ENCODE results near the gene H3-3A.

The H3-3A gene

DNA sequence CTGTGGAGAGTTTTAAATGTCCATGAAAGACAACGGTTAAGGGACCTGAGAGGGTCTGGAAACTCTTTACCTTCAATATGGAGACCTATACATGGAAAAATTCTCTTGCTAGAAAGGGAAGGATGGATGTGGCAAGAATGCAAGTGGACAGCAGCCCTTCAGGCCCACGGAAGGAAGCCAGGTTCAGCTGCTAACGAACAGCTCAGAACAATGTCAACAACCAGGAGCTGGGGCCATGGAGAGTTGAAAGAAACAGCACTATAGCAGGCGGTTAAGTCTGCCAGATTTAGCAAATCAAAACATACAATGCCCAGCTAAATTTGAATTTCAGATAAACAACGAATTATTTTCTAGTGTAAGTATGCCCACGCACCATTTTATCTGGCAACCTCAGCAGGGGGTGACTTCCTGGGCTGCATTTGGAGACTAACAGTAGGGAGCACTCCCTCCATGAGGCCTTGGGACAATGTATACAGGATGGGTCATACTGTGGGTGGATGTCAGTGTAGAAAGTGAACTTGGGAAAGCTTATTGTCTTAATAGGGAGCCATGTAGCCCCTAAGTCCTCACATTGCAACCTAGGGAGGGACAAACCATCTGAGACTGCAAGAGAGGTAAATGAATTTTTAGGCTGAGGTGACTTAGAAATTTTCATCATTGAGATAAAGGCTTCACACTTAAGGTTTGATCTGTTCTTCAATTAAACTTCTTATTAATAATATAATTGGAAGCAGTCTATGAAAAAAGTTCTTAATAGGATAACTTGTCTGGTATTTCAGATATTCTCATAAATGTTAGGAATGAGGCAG, 7.8 kb upstream of the H3-3A start:
- no peak for FAIRE-seq

DNA sequence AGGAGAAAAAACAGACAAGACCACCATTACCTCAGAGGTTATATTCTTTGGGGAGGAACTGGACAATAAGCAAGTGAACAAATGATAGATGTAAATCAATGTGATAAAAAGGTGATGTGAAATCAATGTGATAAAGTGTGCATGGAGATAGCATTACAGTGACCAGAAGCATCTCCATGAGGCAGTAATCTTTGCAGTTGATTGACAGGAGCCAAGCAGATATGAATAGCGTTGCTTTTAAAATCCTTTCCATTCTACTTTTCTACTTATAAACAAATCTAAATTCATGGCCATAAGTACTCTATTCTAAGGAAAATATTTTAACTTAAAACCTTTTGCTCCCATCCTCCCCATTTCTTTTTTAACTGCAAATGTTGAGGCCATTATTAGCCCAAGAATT, 2.8 kb upstream of the H3-3A start:
- no peak for FAIRE-seq

DNA sequence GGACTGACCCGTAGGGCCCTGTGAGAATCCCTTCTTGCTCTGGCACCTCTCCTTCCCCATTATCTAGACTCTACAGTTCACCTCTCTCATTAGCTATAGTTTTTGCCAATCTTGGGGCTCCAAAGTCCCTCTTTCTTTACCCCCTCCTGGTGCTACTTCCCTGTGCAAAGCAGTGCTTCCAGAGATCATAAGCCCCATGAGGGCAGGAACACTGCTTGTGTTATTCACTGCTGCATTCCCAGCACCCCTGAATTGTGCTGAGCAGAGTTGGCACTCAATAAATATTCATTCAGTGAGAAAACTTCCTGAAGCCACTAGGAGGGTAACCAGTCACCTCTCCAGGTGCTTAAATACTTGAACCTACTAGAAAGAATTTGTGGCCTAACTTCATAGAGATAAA, 2.1 kb upstream of the H3-3A start:
- FAIRE-seq: no peak

DNA sequence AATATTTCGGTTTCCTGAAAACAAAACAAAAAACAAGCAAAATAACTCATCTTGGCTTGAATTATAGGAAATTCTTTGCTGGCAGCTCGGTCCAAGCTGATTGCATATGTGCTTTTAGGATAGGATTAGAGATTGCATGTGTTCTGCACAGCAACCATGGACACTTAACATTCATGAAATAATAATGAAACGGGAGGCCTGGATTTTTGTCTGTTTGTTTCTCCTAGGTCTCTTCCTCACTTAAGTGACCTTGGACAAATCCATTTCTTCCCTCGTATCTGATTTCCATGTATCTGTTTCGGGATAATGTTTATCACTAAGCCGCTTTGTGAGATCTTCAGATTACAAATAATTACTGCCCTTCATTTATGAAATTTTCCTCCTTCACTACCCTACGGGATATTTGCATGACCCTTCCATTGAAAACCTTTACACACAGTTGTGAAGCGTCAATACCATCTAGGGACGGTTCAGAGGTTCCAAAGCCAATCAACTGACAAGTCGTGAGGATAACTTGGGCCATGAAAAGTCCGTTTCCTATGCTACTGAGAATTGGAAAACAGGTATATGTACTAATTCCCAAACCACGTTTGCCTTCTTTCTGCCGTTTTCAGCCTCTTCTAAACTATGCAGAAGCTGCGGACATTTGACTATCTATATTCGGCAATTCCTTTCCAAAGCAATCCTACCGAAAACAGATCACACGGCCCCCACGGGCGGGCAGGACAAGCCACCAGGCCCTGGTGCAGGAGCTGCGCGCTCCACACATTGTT, 1.3 kb upstream of the H3-3A start:
- FAIRE-seq: no peak

DNA sequence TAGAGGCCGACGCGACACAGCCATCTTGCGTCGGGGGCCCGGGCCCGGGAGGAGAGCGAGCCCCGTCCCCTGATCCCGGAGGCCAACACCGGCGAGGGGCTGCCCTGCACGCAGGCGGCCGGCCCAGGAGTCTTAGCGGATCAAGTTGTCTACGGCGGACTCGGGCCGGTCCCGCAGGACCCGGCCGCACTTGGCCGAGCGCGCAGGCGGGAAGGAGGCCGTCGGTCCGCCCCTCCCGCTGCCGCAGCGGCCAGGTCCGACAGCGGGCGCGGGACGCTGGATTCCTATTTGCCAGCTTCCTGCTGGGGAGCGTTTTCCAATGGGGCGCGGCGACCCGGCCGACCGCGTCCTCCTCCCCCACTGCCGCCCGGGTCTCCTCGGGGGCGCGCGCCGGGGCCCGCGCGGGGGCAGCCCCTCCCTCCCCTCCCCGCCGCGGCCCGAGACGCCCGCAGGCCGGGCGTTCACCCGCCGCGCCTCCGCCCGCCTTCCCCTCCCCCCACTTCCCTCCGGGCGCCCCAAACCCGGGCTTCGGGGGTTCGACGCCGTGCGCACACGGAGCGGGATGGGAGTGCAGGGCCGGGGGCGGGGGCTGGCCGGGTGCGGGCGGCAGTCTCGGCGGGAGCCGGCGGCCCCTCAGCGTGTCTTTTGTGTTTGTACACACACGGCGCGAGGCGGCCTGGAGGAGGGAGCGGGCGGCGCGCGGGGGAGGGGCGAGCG, 517 bp upstream of the H3-3A start:
- no peak for FAIRE-seq

DNA sequence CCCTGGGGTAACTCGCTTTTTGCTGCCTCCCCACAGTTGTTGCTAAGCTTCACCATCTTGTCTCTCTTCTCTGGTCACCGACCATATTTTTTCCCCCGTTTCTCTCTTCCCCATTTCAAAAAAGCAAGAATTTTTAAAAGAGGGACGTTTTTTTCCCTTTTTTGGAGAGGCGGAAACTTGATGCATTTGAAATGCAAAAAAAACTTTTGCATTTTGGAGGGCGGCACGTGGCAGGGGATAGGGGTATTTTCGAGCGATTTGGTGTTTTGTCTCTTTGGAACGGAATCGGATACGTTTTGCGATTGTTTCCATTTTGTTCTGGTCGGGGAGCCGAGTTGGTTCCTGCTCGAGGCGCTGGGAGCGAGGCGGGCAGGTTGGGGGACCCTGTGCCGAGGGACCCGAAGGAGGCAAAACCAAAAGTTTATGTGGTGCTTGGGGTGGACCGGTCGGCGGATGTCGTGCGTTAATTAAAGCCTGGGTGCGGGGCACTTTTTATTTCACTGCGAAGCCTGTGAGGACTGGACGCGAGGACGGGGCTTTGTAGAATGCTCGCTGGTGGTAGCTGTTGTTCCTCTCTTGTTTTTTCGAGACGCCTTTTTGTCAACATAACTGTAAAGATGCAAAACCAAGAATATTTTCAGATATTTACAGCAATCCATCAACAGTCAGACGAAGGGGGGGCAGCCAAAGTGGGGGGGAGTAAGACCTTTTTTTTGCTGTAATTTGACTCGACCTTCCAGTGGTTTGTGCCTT, 884 bp downstream of the H3-3A start:
- no peak for FAIRE-seq

DNA sequence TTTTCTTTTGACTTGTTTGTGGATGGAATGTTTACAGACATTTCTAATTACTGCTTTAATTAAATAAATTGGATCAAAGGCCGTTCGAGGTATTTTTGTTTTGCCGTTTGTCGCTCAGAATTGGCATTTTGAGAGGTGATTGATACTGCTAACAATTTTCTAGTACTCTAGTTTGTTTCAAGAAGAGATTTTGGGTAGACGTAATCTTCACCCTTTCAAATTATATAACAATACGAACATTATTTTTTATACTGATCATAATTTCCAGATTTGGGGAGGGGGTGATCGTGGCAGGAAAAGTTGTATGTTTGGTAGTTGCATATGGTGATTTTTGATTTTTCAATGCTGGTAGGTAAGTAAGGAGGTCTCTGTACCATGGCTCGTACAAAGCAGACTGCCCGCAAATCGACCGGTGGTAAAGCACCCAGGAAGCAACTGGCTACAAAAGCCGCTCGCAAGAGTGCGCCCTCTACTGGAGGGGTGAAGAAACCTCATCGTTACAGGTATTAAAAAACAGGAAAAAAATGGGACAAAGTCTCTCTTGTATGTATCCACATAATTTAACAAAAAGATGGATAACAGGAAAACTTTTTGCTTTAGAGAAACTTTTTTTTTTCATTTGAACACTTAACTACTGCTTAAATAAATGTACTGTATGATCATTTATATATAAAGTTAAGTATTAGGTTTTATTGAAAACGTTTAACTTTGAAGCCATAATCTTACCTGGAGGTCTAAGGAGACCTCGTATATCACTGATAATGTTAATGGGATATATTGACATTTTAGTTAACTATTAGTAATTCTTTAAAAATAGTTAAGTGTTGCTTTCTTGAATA, 1.7 kb downstream of the H3-3A start:
- FAIRE-seq: peak; percentile 26

DNA sequence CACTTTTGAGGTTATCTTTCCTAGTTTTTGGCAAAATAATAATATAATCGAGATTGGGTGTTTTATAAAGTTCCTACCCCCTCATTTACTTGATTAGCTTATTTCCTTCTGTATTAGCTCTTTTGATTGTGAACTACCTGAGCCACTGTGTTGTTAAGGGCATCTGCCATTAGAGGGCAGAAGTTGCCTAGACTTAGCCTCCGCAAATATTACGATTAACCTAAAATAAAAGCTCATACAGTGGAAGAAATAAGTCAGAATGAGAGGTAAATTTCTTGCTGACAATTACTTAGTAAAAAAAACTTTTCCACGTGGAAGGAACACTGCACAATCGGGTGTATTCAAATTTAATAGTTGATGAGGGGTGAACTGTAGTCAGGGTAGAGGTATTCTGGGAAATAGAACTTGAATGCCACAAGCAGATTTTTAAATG, 2.3 kb downstream of the H3-3A start:
- peak; percentile 77 for FAIRE-seq

DNA sequence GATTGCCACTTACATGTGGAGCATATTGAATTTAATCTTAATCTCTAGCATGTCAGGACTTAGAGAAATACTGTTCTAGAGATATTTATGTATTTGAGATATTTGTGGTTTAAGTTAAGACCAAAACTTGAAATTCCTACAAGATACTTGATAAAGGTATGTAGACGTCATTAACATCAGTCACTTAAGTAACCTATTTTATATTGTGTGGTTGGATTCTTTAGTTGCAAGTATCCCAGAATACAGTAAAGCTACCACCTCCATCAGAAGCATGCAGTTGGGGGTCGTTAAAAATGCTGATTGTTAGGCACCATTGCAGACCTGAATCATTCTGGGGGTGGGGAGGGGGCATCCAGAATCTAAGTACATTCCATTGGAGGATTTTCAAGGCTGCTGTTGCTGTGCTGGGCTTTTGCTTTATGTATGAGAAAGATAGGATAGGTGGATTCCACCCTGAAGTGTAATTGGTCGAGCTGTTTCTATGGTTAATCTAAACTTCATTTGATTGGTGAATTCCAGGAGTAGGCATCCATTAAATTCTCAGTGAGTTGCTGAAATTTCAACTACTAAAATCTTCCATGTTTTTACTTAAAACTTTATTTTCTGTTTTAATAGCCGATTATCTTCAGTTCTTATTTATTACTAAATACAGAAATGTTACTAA, 4.0 kb downstream of the H3-3A start:
- FAIRE-seq: no peak

DNA sequence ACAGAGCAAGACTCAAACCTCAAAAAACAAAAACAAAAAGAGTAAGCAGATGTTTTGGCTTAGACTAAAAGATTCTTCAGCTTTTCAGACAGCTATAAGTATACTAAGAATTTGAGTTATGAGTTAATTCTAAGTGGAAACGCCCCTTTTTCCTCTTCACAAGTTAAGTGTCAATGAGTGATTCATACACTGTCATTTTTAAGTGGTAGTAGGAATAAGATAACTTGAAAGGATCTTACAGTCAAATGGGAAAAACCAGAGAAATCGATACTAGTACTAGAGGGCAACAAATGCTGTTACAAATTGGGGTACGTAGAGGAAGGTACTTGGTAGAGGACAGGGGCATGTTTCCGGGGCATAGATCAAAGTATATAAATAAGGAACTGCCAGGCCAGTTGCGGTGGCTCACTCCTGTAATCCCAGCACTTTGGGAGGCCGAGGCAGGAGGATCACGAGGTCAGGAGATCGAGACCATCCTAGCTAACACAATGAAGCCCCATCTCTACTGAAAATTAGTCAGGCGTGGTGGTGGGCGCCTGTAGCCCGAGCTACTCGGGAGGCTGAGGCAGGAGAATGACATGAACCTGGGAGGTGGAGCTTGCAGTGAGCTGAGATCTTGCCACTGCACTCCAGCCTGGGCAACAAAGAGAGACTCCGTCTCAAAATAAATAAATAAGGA, 7.4 kb downstream of the H3-3A start:
- no peak for FAIRE-seq

DNA sequence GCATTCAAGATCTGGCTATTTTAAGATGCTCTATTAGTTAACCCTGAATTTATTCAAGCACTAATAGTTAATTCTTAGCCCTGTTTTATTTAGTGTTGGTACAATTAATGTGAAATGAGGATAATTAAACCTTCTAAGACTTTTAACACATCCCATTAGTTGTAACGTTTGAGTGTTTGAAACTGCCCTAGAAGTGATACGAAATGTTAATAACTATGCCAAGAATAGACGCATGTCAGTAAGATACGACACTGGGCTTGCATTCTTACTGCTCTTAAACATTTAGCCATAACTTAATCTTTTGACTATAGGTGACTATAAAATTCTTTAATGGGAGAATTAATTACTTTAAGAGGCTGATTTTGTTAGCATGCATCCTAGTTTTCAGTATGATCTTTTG, 9.8 kb downstream of the H3-3A start:
- FAIRE-seq: no peak

DNA sequence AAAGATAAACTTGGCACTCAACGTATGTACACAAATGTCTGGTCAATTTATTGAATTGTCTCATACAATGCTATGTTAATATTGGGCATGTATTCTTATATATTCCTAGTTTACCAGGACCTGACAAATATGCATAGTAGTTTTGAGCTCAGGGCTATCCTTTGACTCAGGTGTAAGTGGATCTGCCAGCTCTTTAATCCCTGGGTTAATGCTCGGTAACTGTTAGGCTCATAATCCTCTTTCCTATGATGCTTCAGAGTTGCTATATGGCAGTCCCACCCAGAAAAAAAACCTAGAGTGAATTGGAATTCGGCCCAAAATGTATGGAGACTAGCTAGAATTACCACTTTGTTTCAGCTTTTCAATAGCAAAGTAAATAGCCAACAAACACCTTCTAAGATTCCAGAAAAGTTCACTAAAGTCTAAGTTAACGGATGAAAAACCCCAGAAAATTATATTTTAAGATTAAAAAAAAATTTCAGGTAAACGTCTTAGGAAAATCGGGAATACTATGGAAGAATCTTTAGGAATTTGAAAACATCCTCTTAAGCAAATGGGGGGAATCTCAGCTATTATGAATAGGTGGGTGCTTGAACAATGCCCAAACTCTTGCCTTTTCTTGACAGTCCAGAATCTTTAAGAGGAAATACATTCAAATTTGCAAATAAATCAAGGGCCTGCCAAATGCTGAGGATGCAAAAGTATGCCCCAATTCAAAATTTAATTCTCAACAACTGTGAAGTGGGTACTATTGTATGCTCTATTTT, 10.9 kb downstream of the H3-3A start:
- no peak for FAIRE-seq

DNA sequence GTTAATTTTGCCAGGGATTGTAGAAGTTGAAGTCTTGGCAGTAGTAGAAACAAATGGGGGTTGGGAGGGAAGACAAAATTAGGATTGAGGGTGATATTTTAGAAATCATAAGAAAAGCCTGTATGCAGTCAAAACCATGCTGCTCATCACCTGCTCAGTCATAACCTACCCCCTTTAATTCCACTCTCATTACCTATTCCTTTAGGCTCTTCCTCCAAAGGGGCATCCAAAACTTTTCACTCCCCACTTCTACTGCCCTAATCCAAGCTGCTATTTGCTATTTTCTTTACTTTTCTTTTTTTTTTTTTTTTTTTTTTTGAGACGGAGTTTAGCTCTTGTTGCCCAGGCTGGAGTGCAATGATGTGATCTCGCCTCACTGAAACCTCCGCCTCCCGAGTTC, 11.5 kb downstream of the H3-3A start:
- FAIRE-seq: no peak

DNA sequence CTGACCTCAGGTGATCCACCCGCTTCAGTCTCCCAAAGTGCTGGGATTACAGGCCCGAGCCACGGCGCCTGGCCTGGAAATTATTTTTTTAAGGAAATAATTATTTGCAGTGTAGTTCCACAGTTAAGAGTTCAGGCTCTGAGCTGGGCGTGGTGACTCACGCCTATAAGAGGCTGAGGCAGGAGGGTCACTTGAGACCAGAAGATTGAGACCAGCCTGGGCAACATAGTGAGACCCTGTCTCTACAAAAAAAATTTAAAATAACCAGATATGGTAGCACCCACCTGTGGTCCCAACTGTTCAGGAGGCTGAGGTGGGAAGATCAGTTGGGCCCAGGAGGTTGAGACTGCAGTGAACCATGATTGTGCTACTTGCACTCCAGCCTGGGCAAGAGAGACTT, 13.9 kb downstream of the H3-3A start:
- no peak for FAIRE-seq

DNA sequence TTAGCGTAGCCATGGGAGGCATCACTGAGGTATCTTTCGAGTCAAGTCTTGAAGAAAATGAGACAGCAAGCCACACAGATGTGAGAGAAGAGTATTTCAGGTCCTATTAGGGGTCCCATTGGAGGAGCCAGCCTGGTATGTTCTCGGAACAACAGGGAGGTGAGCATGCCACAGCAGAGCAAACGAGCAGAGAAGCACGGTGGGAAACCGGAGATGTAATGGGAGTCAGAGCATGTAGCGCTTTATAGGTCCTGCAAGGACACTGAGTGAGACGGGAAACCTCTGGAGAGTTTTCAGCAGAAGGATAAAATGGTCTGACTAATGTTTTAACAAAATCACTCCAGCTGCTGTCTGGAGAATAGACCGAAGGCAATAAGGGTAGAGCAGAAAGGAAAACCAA, 15.9 kb downstream of the H3-3A start:
- FAIRE-seq: no peak

DNA sequence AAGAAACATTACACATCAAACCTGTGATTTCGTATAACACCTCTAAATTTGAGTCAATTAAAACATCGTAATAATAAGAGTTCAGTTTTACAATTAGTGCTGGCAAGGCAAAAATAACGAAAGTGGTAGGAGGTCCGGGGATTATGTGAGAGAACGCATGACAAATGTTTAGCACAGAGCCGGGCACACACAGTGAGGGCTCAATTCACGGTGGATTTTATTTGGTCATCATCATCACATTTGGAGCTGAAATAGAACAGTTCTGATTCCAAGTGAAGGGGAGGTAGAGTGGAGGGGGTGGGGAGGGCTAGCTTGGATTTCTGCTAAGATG, 20.0 kb downstream of the H3-3A start:
- FAIRE-seq: no peak

DNA sequence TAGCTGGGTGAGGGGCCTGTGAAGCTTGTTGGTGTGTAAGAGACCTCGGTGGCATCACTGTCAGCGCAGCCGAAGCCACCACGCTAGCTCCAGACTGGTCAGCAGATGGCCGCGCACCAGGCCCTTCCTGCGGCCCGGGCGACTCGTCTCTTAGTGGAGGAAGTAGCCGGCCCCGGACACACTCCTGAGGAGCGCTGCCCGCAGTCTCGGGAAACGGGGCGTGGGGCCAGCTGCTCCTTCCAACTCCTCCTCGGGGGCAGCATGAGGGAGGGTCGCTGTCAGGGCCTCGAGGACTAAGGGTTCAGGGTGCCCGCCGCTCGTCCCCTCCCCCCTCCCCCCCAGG, 20.4 kb downstream of the H3-3A start:
- no peak for FAIRE-seq

DNA sequence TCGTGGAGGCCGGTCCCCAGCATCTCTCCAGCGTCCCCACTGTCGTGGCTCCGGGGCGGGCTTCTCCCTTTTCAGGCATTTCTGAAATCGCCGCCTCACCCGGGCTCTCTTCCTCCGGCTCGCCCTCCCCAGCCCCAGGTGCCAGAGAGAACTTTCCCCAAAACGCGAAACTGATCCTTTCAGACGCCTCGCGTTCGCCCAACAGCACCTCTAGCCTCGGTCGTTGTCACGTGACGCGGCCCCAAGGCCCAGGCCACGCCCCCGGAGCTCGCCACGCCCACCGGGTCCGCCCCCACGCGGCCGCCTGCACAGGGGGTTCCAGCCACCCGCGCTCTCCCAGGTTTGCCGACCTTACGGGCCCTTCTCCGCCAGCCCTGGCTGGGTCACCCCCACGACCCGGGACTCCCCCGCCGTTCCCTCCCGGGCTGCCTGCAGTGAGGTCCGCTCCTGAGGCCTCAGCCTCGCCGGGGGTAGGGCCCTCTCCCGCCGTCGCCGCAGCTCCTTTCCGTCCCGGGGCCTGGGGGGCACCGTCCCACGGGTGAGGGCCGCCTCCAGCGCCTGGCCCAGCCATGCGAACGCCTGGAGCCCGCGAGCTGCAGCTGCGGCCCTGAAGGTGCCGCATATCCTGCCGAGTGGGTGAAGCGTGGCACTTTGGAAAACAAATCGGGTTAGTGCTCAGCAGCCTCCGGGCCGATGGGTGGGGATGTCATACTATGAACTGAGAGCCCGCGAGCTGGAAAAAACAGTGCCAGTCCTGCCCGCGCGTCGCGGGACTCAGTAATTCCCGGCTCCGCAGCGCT, 21.0 kb downstream of the H3-3A start:
- no peak for FAIRE-seq

DNA sequence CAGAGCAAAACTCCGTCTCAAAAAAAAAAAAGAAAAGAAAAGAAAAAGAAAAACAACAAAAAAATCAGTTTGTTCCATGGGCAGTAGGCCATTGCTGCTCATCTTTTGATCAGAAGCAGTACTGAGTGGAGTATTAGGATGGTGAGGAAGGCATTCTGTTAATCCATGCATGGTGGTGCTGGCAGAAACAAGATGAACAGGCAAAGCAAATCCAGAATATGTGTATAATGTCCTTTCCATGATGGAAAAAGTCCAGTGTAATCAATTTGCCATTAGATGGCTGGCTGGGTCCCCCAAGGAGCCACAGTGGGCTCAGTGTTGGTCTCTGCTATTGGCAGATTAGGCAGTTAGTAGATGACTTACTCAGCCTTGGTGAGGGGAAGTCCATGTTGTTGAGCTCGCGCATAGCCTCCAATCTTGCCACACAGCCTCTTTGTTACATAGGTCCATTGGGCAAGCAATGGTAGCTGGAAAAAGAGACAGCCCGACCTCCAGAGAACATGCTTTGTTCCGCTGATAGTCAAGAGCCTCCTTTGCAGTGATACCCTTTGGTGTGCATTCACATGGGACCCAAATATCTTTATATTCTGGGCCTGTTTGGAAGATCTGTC, 23.3 kb downstream of the H3-3A start:
- no peak for FAIRE-seq

Measured in endometrium (tissue), 2 donors.